Measurements from ENCODE around the gene RAB33A. TPM values are rescaled to one million over a fixed set of nuclear protein-coding genes. Genes with fewer than 3 reads are reported as not detected.

Gene RAB33A
- total and polyA plus RNA-seq, 9 of the 15 experiments (the other 6 are each of a cell fraction or from before 2014, with no cell fraction given) = 0.04 to 0.20 (median 0.06) TPM; not detected in 4

DNA sequence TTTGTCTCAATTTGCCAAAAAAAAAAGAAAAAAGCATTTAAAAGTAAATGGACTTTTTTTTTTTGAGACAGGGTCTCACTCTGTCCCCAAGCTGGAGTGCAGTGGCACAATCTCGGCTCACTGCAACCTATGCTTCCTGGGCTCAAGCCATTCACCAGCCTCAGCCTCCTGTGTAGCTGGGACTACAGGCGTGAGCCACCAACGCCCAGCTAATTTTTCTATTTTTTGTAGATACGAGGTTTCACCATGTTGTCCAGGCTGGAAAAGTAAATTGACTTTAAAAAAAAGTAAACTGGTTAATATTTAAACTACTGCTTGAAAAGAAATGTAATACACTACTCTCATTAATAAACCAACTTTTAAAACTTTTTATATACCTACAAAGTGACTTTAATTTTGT, 12.0 kb upstream of the RAB33A start (continued):
- TF ChIP-seq, protein P1, sequence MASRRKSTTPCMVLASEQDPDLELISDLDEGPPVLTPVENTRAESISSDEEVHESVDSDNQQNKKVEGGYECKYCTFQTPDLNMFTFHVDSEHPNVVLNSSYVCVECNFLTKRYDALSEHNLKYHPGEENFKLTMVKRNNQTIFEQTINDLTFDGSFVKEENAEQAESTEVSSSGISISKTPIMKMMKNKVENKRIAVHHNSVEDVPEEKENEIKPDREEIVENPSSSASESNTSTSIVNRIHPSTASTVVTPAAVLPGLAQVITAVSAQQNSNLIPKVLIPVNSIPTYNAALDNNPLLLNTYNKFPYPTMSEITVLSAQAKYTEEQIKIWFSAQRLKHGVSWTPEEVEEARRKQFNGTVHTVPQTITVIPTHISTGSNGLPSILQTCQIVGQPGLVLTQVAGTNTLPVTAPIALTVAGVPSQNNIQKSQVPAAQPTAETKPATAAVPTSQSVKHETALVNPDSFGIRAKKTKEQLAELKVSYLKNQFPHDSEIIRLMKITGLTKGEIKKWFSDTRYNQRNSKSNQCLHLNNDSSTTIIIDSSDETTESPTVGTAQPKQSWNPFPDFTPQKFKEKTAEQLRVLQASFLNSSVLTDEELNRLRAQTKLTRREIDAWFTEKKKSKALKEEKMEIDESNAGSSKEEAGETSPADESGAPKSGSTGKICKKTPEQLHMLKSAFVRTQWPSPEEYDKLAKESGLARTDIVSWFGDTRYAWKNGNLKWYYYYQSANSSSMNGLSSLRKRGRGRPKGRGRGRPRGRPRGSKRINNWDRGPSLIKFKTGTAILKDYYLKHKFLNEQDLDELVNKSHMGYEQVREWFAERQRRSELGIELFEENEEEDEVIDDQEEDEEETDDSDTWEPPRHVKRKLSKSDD (conservative IDR thresholded peaks at IDR 0.05; ENCODE audit: low read length) = no peak
- TF ChIP-seq DIDO1 (tag; IDR thresholded peaks at IDR 0.05; ENCODE audit: low read depth) = no peak
- TF ChIP-seq MLX (CRISPR knock-in tag; conservative IDR thresholded peaks at IDR 0.05) = no peak
- no peak for TF ChIP-seq RBM39 (optimal IDR thresholded peaks at IDR 0.05; ENCODE audit: low read depth, low read length)
- TF ChIP-seq ZBTB7A (IDR thresholded peaks at IDR 0.05; ENCODE audit: borderline replicate concordance, control insufficient read depth, low read depth, low read length) = no peak
- no peak for TF ChIP-seq ARID1B (IDR thresholded peaks at IDR 0.05)
- TF ChIP-seq MLLT1 (IDR thresholded peaks at IDR 0.05) = no peak
- TF ChIP-seq, protein P2, sequence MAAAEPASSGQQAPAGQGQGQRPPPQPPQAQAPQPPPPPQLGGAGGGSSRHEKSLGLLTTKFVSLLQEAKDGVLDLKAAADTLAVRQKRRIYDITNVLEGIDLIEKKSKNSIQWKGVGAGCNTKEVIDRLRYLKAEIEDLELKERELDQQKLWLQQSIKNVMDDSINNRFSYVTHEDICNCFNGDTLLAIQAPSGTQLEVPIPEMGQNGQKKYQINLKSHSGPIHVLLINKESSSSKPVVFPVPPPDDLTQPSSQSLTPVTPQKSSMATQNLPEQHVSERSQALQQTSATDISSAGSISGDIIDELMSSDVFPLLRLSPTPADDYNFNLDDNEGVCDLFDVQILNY (CRISPR knock-in tag; IDR thresholded peaks at IDR 0.05) = no peak

Data from K562 (cell line).